Measurements from ENCODE around the gene IL5.
A peak's percentile ranks its signal among the peaks of the same experiment; 100 is the strongest.
"Not testable (repeated sequence)": the region's sequence is repeated elsewhere in the genome, so short reads cannot be mapped to it uniquely, and the experiment has no call there.

IL5 gene

DNA sequence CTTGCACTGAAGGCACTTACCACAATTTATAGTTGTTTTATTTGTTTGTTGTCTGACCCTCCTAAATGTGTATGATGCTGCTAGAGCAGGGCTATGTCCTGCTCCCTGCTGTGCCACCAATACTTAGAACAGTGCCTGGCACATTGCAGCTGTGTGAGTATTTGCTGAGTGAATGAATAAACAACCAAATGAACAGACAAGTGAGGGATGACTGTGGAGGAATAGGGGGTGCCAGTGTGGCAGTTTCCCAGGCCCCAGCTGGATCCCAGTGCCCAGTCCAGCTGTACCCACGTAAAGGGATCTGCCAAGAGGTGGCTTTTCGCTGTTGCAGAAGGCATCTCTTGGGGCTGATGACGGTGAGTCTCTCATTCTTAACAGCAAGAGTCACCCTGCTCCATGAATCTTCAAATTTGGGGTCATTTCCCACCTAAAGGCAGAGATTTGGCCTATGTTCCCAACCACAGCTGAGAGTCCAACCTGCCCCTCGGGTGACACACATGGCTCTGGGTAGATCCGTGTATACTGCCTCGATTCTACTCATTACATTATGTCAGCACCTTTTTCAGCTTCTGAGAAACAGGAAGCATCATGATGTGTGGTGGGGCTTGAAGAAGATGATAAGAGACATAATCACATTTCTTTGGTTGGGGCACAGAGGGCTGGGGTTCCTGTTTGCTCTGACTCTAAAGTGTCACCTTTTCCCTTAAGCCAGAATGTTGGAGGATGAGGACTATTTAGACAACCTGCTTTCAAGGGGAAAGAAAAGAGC is 14.3 kb downstream of the IL5 start:
- DNase-seq (ENCODE audit: low spot score) = no peak

DNA sequence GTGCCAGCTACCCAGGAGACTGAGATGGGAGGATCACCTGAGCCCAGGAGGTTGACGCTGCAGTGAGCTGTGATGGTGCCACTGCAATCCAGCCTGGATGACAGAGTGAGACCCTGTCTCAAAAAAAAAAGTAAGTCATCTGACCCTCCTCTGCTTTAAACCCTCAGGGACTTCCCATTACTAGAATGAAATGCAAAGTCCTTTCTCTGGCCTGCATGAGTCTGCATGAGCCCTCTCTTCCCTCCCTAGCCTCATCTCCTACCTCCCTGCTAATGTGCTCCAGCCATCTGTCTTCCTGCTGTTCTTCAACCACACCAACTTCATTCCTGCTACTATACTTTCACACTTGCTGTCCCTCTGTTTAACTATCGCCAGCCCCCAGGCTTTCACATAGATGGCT is 15.3 kb downstream of the IL5 start:
- DNase-seq (ENCODE audit: low spot score) = no peak

DNA sequence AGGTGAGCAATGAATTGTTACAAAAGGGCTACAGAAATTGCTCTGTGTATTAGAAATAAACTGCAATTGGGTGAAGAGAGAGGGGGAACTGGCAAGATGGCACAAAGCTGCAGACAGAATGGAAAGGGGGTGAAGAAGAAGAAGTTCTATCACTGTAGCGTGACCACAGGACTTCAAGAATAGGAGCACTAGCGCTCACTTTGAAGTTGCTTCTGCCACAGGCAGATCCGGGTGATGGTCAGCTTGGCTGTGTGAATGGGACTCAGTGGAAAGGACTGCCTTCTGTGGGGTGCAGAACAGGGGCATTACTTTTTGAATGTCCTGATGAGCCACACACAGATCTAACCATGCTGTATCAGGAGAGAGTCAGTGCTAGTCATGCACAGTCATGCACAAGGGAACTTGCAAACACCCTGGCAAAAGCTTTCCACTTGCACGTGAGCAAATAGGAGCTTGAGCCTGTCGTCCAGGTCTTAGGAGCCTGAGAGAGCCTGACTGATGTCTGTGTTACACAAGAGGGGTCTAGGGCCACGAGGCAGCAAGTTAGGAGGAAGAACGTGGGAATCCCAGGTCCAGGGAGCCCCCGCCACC is 16.3 kb downstream of the IL5 start:
- DNase-seq (ENCODE audit: low spot score) = no peak

DNA sequence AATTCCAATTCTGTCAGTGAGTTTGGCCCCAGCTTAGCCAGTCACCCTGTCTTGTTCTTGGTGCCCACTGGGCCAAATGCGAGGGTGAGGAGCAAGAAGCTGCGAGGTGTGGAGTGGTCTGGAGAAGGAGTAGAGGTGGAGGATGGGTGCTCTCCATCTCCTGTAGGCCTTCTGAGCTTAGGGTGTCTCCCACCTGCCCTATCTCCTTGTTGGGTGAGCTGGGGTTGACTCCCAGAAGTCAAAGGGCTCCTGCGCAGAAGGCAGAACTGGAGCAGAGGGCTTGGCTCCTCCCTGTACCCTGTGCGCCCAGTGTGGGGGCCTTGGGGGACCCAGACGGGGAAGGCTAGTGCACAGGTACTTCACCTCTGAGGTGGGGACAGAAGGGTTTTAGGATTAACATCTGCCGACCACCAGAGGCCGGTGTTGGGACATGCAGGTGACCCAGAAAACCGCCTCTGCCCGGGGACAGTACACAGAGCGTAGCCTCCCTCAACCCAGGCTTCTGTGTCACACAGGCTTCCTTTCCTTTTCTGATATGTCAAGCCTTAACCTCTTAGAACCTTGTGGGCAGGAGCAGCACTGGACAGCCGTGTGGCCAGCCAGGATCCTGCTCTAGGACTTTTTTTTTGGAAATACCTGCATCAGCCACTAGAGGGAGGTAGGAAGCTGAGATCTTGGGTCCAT is 16.9 kb downstream of the IL5 start:
- DNase-seq (ENCODE audit: low spot score) = peak; percentile 23

DNA sequence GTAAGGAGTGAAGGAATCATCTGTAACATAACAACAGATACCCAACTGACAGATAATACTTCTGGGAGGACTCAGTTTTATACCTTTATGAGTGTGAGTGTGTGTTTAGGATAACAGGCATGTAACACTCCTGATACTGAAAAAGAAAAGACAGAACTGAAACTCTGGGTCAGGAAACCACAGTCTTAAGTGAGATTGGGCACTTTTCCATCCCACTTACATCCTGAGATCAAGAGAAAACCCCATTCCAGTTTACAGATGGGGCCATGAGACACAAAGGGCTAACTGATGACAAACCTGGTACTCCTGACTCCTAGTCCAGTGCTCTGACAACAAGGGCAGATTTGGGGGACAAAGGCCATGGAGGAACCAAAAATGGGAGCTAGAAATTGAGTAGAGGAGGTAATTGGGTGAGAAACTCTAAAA is 18.0 kb downstream of the IL5 start:
- no peak for DNase-seq (ENCODE audit: low spot score)

DNA sequence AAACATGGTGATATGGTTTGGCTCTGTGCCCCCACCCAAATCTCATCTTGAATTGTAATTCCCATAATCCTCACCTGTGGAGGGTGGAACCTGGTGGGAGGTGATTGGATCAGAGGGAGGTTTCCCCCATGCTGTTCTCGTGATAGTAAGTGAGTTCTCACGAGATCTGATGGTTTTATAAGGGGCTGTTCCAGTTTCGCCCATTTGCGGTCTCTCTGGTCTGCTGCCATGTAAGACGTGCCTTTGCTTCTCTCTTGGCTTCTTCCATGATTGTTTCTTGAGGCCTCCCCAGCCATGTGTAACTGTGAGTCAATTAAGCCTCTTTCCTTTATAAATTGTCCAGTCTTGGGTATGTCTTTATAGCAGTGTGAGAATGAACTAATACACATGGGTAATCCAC is 18.4 kb downstream of the IL5 start:
- not testable (repeated sequence) for DNase-seq (ENCODE audit: low spot score)

DNA sequence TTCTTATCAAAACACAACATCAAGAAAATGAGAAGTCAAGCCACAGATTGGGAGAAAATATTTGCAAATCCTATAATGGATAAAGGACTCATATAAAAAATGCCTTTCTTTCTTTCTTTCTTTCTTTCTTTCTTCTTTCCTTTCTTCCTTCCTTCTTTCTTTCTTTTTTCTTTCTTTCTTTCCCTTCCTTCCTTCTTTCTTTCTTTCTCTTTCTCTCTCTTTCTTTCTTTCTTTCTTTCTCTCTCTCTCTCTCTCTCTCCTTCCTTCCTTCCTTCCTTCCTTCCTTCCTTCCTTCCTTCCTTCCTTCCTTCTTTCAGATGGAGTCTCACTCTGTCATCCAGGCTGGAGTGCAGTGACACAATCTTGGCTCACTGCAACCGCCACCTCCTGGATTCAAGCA is 21.3 kb downstream of the IL5 start:
- DNase-seq (ENCODE audit: low spot score) = not testable (repeated sequence)

DNA sequence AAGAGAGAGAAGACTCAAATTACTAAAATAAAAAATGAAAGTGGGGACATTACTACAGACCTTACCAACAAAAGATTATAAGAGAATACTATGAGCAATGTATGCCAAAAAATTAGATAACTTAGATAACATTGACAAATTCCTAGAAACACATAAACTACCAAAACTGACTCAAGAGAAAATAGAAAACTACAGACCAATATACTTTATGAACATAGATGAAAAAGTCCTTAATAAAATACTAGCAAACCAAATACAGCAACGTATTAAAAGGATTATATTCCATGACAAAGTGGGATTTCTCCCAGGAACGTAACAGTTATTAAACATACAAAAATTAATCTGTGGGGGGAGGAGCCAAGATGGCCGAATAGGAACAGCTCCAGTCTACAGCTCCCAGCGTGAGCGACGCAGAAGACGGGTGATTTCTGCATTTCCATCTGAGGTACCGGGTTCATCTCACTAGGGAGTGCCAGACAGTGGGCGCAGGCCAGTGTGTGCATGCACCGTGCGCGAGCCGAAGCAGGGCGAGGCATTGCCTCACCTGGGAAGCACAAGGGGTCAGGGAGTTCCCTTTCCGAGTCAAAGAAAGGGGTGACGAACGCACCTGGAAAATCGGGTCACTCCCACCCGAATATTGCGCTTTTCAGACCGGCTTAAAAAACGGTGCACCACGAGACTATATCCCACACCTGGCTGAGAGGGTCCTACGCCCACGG is 29.5 kb downstream of the IL5 start:
- DNase-seq (ENCODE audit: low spot score) = not testable (repeated sequence)

DNA sequence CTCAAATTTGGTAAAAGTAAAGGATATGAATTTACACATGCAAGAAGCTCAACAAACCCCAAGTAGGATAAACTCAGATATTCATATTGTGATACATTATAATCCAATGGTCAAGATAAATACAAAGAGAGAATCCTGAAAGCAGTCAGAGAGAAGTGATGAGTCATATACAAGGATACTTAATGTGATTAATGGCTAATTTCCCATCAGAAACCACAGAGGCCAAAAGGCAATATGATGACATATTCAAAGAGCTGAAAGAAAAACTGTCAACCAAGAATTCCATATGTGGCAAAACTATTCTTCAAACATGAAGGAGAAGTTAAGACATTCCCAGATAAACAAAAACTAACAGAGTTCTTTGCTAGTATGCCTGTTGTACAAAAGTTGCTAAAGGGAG is 33.2 kb downstream of the IL5 start:
- no peak for DNase-seq (ENCODE audit: low spot score)

DNA sequence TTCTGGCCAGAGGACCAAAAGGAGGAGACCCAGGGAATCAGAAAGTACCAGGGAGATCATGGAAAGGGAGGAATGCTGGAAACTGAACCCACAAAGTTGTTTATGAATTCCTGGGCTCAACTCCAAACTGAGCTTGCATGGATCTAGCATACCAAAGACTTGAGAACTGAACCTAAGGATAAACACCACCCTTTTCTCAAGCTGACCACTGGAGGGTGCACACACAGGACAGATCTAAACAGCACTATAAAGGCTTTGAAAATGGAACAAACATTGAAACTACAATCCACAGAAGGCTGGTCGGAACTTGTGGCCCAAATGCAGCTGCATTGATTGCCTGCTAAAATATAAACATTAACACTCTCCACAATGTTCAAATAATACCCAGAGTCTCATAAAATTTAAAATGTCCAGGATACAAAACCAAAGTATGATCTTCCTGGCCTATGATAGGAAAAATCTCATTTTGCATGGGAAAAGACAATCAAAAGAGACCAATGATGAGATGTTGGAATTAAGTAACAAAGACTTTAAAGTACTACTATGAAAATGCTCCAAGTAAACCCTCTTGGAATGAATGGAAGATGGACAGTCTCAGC is 37.1 kb downstream of the IL5 start:
- DNase-seq (ENCODE audit: low spot score) = peak; percentile 35

DNA sequence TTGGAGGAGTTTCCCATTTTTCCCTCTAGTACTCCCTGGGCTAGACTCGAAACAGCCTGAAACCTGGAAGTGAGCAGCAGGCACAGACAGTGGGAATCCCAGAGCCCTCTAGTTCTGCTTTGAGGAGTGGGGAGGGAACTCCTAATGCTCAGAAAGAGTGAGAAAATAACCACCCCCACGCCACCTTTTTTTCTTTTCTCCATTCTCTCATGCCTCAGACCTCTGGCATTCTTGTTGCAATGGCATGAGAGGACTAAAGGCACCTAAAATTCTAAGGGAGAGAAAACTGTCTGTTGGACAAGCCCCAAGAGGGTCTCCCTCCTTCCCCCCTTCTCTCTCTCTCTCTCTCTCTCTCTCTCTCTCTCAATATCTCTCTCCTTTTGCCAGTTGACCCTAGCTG is 37.7 kb downstream of the IL5 start:
- DNase-seq (ENCODE audit: low spot score) = no peak

DNA sequence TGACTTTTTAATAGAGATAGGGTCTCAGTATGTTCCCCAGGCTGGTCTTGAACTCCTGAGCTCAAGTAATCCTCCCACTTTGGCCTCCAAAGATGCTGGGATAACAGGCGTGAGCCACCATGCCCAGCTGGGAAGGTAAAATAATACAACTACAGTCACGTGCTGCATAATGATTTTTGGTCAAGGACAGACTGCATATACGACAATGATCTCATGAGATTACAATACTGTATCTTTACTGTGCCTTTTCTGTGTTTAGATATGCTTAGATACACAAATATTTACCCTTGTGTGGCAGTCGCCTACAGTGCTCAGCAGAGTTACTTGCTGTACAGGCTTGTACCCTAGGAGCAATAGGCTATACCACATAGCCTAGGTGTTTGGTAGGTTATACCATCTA is 38.6 kb downstream of the IL5 start:
- DNase-seq (ENCODE audit: low spot score) = no peak

DNA sequence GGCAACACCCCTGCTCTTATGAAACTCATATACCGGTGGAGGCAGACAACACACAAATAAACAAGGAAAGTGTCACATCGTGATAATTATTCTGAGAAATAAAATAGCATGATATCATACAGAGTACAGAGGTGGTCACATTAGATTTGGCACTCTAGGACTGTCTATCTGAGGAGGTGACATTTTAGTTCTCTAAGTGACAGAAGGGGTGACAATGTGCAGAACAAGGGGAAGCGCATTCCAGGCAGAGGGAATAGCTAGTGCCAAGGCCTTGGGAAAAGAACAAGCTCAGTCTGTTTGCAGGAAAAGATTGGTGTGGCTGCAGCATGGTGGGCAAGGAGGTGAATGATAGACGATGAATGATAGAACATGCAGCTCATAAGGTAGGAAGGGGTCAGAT is 40.1 kb downstream of the IL5 start:
- no peak for DNase-seq (ENCODE audit: low spot score)

DNA sequence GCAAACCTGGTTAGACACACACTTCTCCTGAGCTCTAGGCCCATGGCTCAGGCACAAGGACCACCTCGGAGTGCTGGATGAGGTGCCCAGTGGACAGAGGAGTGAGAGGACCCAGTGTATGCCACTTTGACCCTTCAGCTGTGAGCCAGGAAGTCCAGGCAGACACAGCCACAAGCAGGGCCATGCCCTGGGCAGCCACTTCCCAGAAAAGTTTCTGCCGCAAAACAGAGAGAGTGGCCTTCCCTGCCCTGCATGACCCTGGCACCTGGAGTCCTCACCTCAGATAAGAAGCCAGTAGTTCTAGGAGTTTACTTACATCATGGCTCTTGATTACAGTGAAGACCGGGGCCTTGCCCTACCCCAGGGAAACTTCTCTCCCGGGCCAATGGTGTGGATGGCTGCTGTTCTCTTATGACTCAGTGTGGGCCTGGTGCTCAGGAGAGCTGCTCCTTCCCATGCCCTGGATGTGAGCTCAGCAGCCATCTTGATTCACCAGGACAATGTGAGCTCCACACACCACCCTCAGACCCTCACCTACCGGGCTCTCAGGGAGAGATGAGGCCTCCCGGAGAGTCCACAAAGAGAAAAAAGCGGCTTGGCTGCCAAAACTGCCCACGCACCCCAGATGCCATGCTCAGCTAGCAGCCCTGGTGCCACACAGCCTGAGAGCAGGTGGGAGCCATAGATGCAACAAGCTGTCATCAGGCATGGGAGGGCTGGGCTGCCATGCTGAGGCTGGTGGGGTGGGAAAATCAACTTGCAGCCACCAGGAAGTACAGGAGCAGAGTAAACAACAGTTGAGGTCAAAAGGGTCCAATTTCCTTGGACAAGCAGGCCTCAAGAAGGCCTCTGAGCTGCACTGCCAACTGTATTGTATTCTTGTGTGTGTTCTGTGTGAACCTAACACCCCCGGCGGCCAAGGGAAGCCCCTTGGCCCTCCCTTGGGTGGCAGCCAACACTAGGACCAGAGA is 41.1 kb downstream of the IL5 start:
- DNase-seq (ENCODE audit: low spot score) = no peak

DNA sequence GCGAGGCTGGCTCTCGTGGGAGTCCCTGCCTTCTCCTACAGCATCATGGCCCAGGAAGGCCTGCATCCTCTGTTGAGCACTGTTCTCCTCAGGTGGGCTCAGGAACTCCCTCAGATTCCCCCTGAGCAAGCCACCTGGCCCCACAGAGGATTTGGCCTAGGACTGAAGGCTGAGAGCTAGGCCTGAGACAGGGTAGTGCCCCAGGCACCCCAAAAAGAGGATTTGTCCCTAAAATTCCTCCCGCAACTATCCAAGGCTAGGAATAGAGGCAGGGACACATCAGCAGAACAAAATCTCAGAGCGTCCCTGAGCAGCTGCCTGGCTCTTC is 41.7 kb downstream of the IL5 start:
- DNase-seq (ENCODE audit: low spot score) = no peak

DNA sequence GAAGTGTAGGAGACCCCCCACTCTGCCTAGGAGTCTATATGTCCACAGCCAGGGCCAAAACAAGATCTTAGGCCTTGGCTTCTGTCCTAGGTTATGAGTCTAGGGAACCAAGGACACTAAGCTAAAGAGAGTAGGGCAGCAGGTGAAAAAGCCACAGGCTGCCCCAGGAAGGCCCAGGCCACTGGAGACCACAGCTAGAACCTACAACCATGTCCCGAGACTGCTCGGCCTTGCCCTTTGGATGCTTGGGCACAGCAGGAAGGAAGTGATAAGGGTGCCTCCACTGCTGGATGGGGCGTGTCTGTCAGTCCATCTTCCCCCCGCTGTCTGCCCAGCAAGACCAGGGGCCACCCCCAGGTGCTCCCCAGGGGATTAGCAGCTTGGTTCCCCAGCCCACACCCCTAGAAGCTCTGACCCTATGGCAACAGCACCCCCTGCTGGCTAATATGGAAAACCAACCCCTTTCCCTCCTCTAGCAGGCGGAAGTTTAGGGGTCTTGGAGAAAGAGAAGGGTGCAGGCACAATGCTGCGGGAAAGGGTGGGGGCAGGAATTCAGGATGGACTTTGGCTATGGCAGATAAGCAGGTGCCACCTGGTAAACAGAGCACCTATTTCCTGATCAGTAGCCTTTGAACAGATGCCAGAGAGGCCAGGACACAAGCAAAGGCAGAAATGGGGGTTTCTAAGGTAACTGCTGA is 42.2 kb downstream of the IL5 start:
- peak; percentile 42 for DNase-seq (ENCODE audit: low spot score)

DNA sequence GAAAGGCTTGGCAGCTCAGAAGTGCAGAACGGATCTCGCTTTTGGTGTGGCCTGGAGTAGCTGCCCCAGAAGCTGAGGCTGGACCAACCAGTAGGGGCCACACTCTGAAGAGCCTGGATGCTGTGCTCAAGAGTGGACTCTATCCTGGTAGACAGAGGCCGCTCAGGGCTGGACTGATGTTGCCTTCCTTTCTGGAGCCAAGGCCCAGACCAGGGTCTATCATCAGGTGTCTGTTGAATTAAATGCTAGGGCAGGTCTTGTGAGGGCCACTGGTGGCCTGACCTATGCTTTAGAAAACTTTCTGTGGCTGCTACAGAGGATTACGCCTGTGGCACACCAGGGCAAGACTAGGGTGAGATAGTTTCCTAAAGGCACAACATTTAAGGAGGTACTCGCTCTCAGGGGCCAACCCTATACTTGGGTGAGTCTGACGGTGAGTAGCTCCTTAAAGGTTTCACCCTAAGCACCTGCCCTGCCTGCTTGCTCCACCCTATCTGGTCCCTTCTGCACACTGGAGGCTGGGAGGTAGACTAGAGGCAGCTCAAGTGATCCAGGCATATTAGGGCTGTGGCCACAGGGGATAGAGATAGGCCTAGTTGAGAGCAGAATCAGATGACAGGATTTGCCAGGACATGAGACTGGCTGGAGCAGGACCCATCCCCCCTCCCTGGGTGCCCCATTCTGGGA is 42.9 kb downstream of the IL5 start:
- no peak for DNase-seq (ENCODE audit: low spot score)

DNA sequence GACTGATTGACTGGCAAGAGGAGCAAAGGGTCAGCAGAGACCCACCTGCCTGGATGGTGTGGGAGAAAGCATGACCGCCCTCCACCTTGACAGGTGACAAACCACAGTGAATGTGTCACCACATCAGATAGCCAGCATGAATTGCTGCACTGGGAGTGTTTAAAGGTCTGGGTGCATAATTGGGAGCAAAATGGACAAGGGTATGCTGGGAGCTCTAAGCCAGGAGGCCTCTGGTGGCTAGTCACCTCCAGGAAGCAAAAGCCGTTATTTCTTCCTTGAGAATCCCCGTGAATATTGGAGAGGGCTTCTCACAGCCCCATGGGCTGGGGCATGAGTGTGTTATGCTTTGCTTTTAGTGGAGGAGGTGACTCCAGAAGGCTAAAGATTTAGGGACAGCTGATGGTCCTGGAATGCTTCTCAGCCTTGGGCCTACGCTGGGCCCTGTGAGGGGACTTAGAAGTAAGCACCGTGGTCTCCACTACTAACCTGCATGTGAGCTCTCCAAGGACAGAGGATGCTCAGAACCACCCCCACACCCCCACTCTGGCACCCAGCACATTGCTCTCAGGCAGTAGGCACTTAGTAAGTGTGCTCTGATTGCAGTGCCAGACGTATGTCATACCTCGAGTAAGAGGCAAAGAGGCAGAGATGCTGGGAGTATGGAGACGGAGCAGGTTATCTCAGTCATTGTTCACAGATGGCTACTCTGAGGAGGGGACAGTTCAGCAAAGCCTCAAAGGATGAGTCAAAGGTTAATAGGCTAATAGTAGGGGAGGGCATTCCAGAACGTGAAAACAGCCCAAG is 43.7 kb downstream of the IL5 start:
- no peak for DNase-seq (ENCODE audit: low spot score)

DNA sequence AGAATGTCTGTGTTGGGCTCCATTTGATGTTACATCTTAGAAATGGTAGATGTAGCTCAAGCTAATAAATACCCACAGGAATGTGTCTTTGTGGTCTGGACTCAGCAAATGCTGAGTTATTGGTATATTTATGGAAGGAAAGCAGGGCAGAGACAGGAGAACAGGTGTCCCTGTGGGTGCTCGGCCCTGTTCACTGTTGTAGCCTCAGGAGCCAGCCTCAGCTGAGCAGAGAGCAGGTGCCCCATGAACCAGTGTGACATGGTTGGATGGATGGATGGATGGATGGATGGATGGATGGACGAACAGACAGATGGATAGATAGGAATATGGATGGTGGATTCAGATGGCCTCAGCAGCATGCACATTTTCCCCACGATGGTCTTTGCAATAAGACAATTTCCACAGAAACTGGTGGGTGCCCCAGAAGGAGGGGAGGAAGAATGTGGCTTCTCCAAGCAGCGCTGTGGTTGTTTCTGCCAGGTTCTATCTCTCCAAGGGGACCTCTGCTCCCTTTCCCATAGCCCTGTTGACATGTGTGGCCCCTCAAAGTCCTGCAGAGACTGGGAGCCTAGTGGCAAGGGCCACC is 44.5 kb downstream of the IL5 start:
- no peak for DNase-seq (ENCODE audit: low spot score)
